ENCODE measurements around the gene NSMCE4A.

- TF ChIP-seq CTCF (IDR thresholded peaks at IDR 0.05) (no peak), EP300 (IDR thresholded peaks at IDR 0.05) (no peak)
Measured at GRCh38 chr10:121983852-121984251, 8.8 kb upstream of the NSMCE4A start.

All from sigmoid colon (tissue), 4 donors.